K562 (cell line): Measurements from ENCODE around the gene ZNF488. TPM values are rescaled to one million over a fixed set of nuclear protein-coding genes. Genes with fewer than 3 reads are reported as not detected.

Experiments used
- ATAC-seq: fragments of 200-7000 bp; cut with Tn5 transposase; 3 replicates; pipeline ENCODE4 v1.9.1; 2020; ENCODE audit warnings: moderate library complexity
- BruUV-seq: library from RNA; stranded (reverse); fragments of 400-500 nt; replicated peaks from 2 replicates; lab custom pipeline; 2021; lab: Mats Ljungman, UMichigan
- CTCF ChIA-PET: fragments of 300-600 bp; formaldehyde crosslinking; extraction: SDS; loops from one replicate; lab custom pipeline; 2021; ENCODE audit warnings: low intra/inter-chr PET ratio; lab: Yijun Ruan, JAX
- POLR2A ChIA-PET: fragments of 300-600, 350-650 bp; sonication (Branson Sonifier 250); formaldehyde crosslinking; extraction: SDS; loops from one replicate; lab custom pipeline; 2021; ENCODE audit warnings: antibody characterized with exemption, inconsistent platforms; lab: Yijun Ruan, JAX
- DNase-seq, 4 experiments: peaks; one replicate each; pipeline versions ENCODE4 v3.0.0 to v3.0.0-alpha.2; 2011 to 2018; ENCODE audit warnings: low spot score in 3 of 4, mixed read lengths in 3 of 4; ENCODE audit errors: extremely low read depth in 1 of 4
- FAIRE-seq: peaks from 2 replicates; lab custom pipeline; 2011; peaks lifted over from hg19 to GRCh38; lab: Jason Lieb, UNC
- H2AFZ ChIP-seq: 2 replicates; pipeline ENCODE4 v1.6.0; 2011; ENCODE audit warnings: low read depth, low read length, control low read depth, inconsistent platforms
- H3K27ac ChIP-seq: fragments of 200-600 bp; 3 replicates; pipeline ENCODE4 v1.8.0; 2011; ENCODE audit warnings: low read depth, mild to moderate bottlenecking, control low read depth, inconsistent platforms, low read length, moderate library complexity, mixed read lengths; ENCODE audit errors: extremely low read depth
- H3K27me3 ChIP-seq, 2 experiments: fragments of 300-600 bp in 1 of 2; 2 replicates in 1 of 2; 3 replicates in 1 of 2; pipeline versions ENCODE4 v1.6.0 to v1.8.0; 2011; ENCODE audit warnings: inconsistent platforms in 2 of 2, low read length in 2 of 2, mild to moderate bottlenecking in 1 of 2, mixed read lengths in 1 of 2, moderate library complexity in 1 of 2; ENCODE audit not compliant: control insufficient read depth in 2 of 2, insufficient read depth in 2 of 2
- H3K36me3 ChIP-seq: fragments of 300-600 bp; 3 replicates; pipeline ENCODE4 v1.8.0; 2011; ENCODE audit warnings: mild to moderate bottlenecking, low read length, inconsistent platforms; ENCODE audit not compliant: control insufficient read depth, insufficient read depth
- H3K4me1 ChIP-seq, 2 experiments: fragments of 200-600 bp in 1 of 2; replicated peaks in 1 of 2; 2 replicates in 1 of 2; 3 replicates in 1 of 2; pipeline versions ENCODE4 v1.5.1 to v1.8.0; 2011; ENCODE audit warnings: inconsistent platforms in 2 of 2, low read length in 2 of 2, mild to moderate bottlenecking in 1 of 2, mixed read lengths in 1 of 2, moderate library complexity in 1 of 2; ENCODE audit not compliant: control insufficient read depth in 2 of 2, insufficient read depth in 2 of 2
- H3K4me2 ChIP-seq: 2 replicates; pipeline ENCODE4 v1.6.1; 2011; ENCODE audit warnings: low read length, control low read depth, inconsistent platforms, mixed read lengths; ENCODE audit not compliant: insufficient read depth
- H3K4me3 ChIP-seq: fragments of 200-600 bp; sonication (generic), shearing (Covaris generic); 2 replicates; pipeline ENCODE4 v1.5.1; 2016; ENCODE audit warnings: control low read depth, inconsistent platforms
- H3K79me2 ChIP-seq: fragments of 200-600 bp; 3 replicates; pipeline ENCODE4 v1.8.0; 2011; ENCODE audit warnings: low read length, inconsistent platforms; ENCODE audit not compliant: control insufficient read depth, insufficient read depth
- H3K9ac ChIP-seq, 2 experiments: 2 replicates each; pipeline versions ENCODE4 v1.6.0 to v1.6.1; 2011; ENCODE audit warnings: low read depth in 2 of 2, low read length in 2 of 2, control low read depth in 1 of 2, inconsistent platforms in 1 of 2, mild to moderate bottlenecking in 1 of 2, mixed read lengths in 1 of 2; ENCODE audit not compliant: insufficient read depth in 1 of 2
- H3K9me1 ChIP-seq: one replicate; pipeline ENCODE4 v1.6.0; 2011; ENCODE audit warnings: inconsistent platforms, mild to moderate bottlenecking, low read length, moderate library complexity; ENCODE audit not compliant: control insufficient read depth, insufficient read depth
- H3K9me3 ChIP-seq: replicated peaks from 2 replicates; pipeline ENCODE4 v1.5.1; 2011; ENCODE audit warnings: low read depth, low read length, inconsistent platforms; ENCODE audit not compliant: control insufficient read depth, insufficient read depth
- H4K20me1 ChIP-seq: replicated peaks from 2 replicates; pipeline ENCODE4 v1.6.1; 2011; ENCODE audit warnings: low read length, inconsistent platforms, mixed read lengths; ENCODE audit not compliant: control insufficient read depth, insufficient read depth
- NCOA4 ChIP-seq: fragments of 450-650 bp; IDR thresholded peaks from 2 replicates; pipeline ENCODE4 v1.6.1; 2018; ENCODE audit warnings: mild to moderate bottlenecking; ENCODE audit not compliant: partially characterized antibody
- NELFE ChIP-seq: IDR thresholded peaks from 2 replicates; pipeline ENCODE4 v1.6.1; 2011; ENCODE audit warnings: mild to moderate bottlenecking; ENCODE audit not compliant: insufficient read depth, insufficient read length
- SP1 ChIP-seq: sonication (generic); formaldehyde crosslinking; IDR thresholded peaks from 2 replicates; pipeline ENCODE4 v1.8.1; 2022; ENCODE audit warnings: mild to moderate bottlenecking, missing genetic modification reagents
- TRIM24 ChIP-seq, 2 experiments: fragments of 450-650 bp; IDR thresholded peaks; 2 replicates each; pipeline ENCODE4 v1.6.1; 2016
- ZNF12 ChIP-seq: sonication (generic); formaldehyde crosslinking; IDR thresholded peaks from 2 replicates; pipeline ENCODE4 v1.4.0; 2020; ENCODE audit warnings: mild to moderate bottlenecking, missing genetic modification reagents
- WGBS: fragments of 100-300 bp; shearing (Covaris generic); methylation state at CpG from one replicate; pipeline ENCODE4 v1.1.6; 2016; ENCODE audit warnings: low coverage, mixed read lengths; ENCODE audit not compliant: insufficient coverage; ENCODE audit errors: missing lambda C conversion rate; 5-methylcytosine and 5-hydroxymethylcytosine counted together
- in situ Hi-C: fragments of 300-500 bp; cut with MboI; formaldehyde crosslinking; loops from 4 replicates; pipeline ENCODE4 v1.15.0; 2018; ENCODE audit warnings: inconsistent platforms, mixed read lengths
- intact Hi-C: fragments of 100-400 bp; cut with micrococcal nuclease; formaldehyde crosslinking; loops from 2 replicates; pipeline ENCODE4 v1.14.2; 2022
- polyA plus RNA-seq, 8 experiments: library from polyadenylated mRNA; depleted of rRNA in 4 of 8; stranded (reverse) in 5 of 8; unstranded in 3 of 8; fragments of >200 nt; fragmentation: Nextera tagmentation in 2 of 8; fragmentation: Illumina TruSeq in 1 of 8; extraction: Ambion mirVana in 2 of 8; extraction: Trizol in 1 of 8; gene quantifications; 2 replicates each; pipeline versions ENCODE4 v1.2.1 to v1.2.3, GENCODE V29; 2011 to 2014; ENCODE audit warnings: inconsistent platforms in 1 of 8, missing spikeins in 1 of 8
- total RNA-seq, 7 experiments: library from RNA; depleted of rRNA in 6 of 7; stranded (reverse); fragments of >200 nt in 6 of 7; fragmentation: Illumina TruSeq in 2 of 7; extraction: Trizol in 2 of 7; gene quantifications; 2 replicates each; pipeline versions ENCODE4 v1.2.1 to v1.2.3, GENCODE V29; 2011 to 2021; ENCODE audit warnings: low replicate concordance in 1 of 7
- TF ChIP-seq, protein P1 (sequence below): fragments of 450-650 bp; IDR thresholded peaks from 2 replicates; pipeline ENCODE4 v1.7.0; 2016; ENCODE audit warnings: borderline replicate concordance
- TF ChIP-seq, protein P2 (sequence below), 2 experiments: fragments of 450-650 bp; formaldehyde crosslinking in 1 of 2; IDR thresholded peaks; 2 replicates each; pipeline versions ENCODE4 v1.4.0 to v1.6.1; 2014 to 2020; ENCODE audit warnings: mild to moderate bottlenecking in 2 of 2, borderline replicate concordance in 1 of 2, low read depth in 1 of 2

The ZNF488 gene
- total and polyA plus RNA-seq, 9 of the 15 experiments (the other 6 are each of a cell fraction or from before 2014, with no cell fraction given), result 0.03 to 0.09 (median 0.05) TPM; not detected in 3

DNA sequence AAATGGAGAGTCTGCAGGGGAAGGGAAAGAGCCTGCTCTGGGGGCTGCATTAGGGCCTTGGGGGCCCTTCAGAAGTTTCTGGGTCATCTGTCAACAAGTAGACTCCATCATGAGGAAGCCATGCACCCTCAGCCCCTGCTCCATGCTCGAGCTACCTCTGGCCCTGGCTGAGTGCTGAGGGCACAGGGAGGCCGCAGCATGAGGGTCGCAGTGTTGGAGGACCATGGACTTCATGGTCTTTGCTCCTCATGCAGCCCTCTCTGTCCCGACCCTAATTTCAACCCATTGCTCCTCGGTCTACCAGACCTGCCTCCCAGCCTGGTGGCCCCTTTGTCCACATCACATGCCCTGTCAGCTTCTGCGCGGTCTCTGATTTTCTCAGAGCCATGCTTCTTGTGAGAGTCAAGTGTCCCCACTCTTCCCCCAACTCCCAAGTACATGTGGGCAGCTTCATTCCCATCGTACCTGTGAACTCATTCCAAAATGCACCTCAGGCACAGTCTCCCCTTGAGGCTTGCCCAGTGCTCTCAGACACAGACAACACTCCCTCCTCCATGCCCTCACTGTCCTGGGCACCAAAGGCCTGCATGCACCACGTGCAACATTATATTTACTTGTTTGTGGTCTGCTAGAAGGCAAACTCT, 14.7 kb downstream of the ZNF488 start:
- BruUV-seq, result no TSS peak
- H4K20me1 ChIP-seq, result peaks cover 5% of the 10 kb centered on the region
- CTCF ChIA-PET, result no interaction called here
- peaks cover 5% of the 10 kb centered on the region for H3K9me1 ChIP-seq
- peaks cover 48 to 81% of the 10 kb centered on the region in 2 experiments for H3K27me3 ChIP-seq
- intact Hi-C loops, result no loop called here
- no peak overlapping the region for H2AFZ ChIP-seq
- H3K4me1 ChIP-seq, result peaks cover 0 to 2% of the 10 kb centered on the region in 2 experiments; a peak in 1 of 5 replicates
- FAIRE-seq (no peak), DNase-seq (no peak), ATAC-seq (no peak)
- H3K4me3 ChIP-seq, result no peak overlapping the region
- no peak overlapping the region for H3K27ac ChIP-seq
- WGBS, result 2% methylated on average over 9 of the region's 9 CpGs
- no peaks in the 10 kb centered on the region for H3K79me2 ChIP-seq
- H3K9me3 ChIP-seq, result no peaks in the 10 kb centered on the region
- in situ Hi-C loops, result no loop called here
- no peak overlapping the region for H3K9ac ChIP-seq
- POLR2A ChIA-PET, result no interaction called here
- H3K4me2 ChIP-seq, result no peak overlapping the region
- H3K36me3 ChIP-seq, result no peaks in the 10 kb centered on the region
- TF ChIP-seq SP1 (CRISPR knock-in tag), result no peak
- TF ChIP-seq, protein P1, sequence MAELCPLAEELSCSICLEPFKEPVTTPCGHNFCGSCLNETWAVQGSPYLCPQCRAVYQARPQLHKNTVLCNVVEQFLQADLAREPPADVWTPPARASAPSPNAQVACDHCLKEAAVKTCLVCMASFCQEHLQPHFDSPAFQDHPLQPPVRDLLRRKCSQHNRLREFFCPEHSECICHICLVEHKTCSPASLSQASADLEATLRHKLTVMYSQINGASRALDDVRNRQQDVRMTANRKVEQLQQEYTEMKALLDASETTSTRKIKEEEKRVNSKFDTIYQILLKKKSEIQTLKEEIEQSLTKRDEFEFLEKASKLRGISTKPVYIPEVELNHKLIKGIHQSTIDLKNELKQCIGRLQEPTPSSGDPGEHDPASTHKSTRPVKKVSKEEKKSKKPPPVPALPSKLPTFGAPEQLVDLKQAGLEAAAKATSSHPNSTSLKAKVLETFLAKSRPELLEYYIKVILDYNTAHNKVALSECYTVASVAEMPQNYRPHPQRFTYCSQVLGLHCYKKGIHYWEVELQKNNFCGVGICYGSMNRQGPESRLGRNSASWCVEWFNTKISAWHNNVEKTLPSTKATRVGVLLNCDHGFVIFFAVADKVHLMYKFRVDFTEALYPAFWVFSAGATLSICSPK, result no peak
- TF ChIP-seq ZNF12 (CRISPR knock-in tag), result no peak
- no peak for TF ChIP-seq NELFE
- TF ChIP-seq, protein P2, sequence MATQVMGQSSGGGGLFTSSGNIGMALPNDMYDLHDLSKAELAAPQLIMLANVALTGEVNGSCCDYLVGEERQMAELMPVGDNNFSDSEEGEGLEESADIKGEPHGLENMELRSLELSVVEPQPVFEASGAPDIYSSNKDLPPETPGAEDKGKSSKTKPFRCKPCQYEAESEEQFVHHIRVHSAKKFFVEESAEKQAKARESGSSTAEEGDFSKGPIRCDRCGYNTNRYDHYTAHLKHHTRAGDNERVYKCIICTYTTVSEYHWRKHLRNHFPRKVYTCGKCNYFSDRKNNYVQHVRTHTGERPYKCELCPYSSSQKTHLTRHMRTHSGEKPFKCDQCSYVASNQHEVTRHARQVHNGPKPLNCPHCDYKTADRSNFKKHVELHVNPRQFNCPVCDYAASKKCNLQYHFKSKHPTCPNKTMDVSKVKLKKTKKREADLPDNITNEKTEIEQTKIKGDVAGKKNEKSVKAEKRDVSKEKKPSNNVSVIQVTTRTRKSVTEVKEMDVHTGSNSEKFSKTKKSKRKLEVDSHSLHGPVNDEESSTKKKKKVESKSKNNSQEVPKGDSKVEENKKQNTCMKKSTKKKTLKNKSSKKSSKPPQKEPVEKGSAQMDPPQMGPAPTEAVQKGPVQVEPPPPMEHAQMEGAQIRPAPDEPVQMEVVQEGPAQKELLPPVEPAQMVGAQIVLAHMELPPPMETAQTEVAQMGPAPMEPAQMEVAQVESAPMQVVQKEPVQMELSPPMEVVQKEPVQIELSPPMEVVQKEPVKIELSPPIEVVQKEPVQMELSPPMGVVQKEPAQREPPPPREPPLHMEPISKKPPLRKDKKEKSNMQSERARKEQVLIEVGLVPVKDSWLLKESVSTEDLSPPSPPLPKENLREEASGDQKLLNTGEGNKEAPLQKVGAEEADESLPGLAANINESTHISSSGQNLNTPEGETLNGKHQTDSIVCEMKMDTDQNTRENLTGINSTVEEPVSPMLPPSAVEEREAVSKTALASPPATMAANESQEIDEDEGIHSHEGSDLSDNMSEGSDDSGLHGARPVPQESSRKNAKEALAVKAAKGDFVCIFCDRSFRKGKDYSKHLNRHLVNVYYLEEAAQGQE (IDR thresholded peaks at IDR 0.05; ENCODE audit: borderline replicate concordance), result no peak
- TF ChIP-seq, protein P2 (CRISPR knock-in tag; IDR thresholded peaks at IDR 0.05; ENCODE audit: low read depth), result no peak
- no peak for TF ChIP-seq NCOA4
- no peak for TF ChIP-seq TRIM24 (IDR thresholded peaks at IDR 0.05)
